Activated T-helper 2 cell treated with anti-CD3 and anti-CD28 coated beads, Interferon-gamma antibody, Interleukin-2, Interleukin-4, amounts not matched to agents 10 μg/mL and 5 μg/mL and 100 μg/mL, durations not matched to agents 14 hours and 24 hours and 36 hours (primary cell): Measurements from ENCODE around the gene MYO18B. TPM values are rescaled to one million over a fixed set of nuclear protein-coding genes. Genes with fewer than 3 reads are reported as not detected.

Source experiments
- DNase-seq: peaks from one replicate; pipeline ENCODE4 v3.0.0; 2021; ENCODE audit warnings: low spot score
- H3K27ac Mint-ChIP-seq: one replicate; pipeline ENCODE4 v1.8.0; 2021; ENCODE audit warnings: mixed read lengths
- H3K27me3 Mint-ChIP-seq: one replicate; pipeline ENCODE4 v1.8.0; 2021; ENCODE audit warnings: low read depth, mixed read lengths
- H3K36me3 Mint-ChIP-seq: one replicate; pipeline ENCODE4 v1.8.0; 2021; ENCODE audit warnings: low read depth, mixed read lengths
- H3K4me1 Mint-ChIP-seq: one replicate; pipeline ENCODE4 v1.8.0; 2021; ENCODE audit warnings: low read depth, mixed read lengths
- H3K4me3 Mint-ChIP-seq: one replicate; pipeline ENCODE4 v1.8.0; 2021; ENCODE audit warnings: low read depth, mild to moderate bottlenecking, moderate library complexity, mixed read lengths
- H3K9me3 Mint-ChIP-seq: one replicate; pipeline ENCODE4 v1.8.0; 2021; ENCODE audit warnings: mixed read lengths
- intact Hi-C: fragments of 100-400 bp; cut with micrococcal nuclease; formaldehyde crosslinking; loops from one replicate; pipeline ENCODE4 v1.15.1; 2023
- total RNA-seq: library from RNA; stranded (reverse); gene quantifications from 2 replicates; pipeline ENCODE4 v1.2.3, GENCODE V29; 2022

Gene MYO18B
- total RNA-seq, 1 donor from 2014 or later = 6.1 TPM

- Mint-ChIP-seq H3K27ac (peak overlapping the region; percentile 1), H3K4me1 (peaks cover 10% of the 10 kb centered on the region), H3K9me3 (no peaks in the 10 kb centered on the region), H3K4me3 (no peak overlapping the region), H3K36me3 (peaks cover 9% of the 10 kb centered on the region), H3K27me3 (no peaks in the 10 kb centered on the region)
- no peak for DNase-seq
- intact Hi-C loops = no loop called here
These were observed 35.9 kb downstream of the MYO18B start for GRCh38 chr22:25777870-25778269.

DNA sequence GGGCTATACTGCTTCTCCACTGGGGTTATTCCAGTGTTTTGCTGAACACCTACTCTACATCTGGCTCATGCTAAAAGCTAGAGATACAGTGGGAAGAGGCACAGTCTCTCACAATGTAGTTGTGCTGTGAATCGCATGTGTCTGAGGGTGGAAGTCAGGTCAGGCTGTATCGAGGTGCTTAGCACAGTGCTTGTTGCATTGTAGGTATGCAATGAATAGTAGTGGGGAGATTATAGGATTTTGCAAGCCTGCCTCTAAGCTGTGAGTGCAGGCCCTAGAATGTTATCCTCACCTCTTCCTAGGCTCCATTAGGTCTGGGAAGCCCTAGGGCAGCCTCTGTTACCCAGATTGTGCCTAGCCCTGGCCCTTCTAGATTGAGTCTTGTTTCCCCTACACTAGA lies 37.4 kb downstream of the MYO18B start:
- H3K27me3 Mint-ChIP-seq = no peaks in the 10 kb centered on the region
- no peaks in the 10 kb centered on the region for H3K9me3 Mint-ChIP-seq
- DNase-seq = no peak
- no peak overlapping the region for H3K27ac Mint-ChIP-seq
- H3K4me3 Mint-ChIP-seq = no peak overlapping the region
- H3K4me1 Mint-ChIP-seq = peaks cover 5% of the 10 kb centered on the region
- intact Hi-C loops = no loop called here
- peaks cover 6% of the 10 kb centered on the region for H3K36me3 Mint-ChIP-seq

- no peaks in the 10 kb centered on the region for H3K27me3 Mint-ChIP-seq
- DNase-seq = no peak
- no peak overlapping the region for H3K4me3 Mint-ChIP-seq
- H3K36me3 Mint-ChIP-seq = peaks cover 6% of the 10 kb centered on the region
- no peaks in the 10 kb centered on the region for H3K9me3 Mint-ChIP-seq
- no peak overlapping the region for H3K27ac Mint-ChIP-seq
- H3K4me1 Mint-ChIP-seq = peaks cover 5% of the 10 kb centered on the region
- intact Hi-C loops = no loop called here
These were observed 37.9 kb downstream of the MYO18B start for GRCh38 chr22:25779890-25780289.

- Mint-ChIP-seq H3K4me1 (peaks cover 3% of the 10 kb centered on the region), H3K36me3 (peaks cover 11% of the 10 kb centered on the region), H3K9me3 (no peaks in the 10 kb centered on the region), H3K4me3 (no peak overlapping the region), H3K27me3 (no peaks in the 10 kb centered on the region), H3K27ac (no peak overlapping the region)
- no peak for DNase-seq
- intact Hi-C loops = no loop called here
These were observed 38.7 kb downstream of the MYO18B start for GRCh38 chr22:25780673-25781072.

DNA sequence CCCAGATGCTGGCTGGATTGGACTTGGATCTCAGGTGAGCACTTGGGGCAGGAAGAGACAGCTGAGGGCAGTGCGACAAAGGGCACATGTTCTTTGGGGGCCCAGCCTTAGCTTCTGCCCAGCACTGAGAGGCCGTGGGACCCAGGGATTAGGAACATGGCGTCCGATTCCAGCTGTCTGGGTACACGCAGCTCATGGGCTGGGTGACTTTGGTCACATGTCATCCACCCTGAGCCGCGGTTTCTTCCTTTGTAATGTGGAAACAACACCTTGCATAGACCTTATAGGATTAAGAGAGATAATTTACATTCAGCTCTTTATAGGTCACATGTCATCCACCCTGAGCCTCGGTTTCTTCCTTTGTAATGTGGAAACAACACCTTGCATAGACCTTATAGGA lies 39.8 kb downstream of the MYO18B start:
- no peak for DNase-seq
- no peak overlapping the region for H3K4me3 Mint-ChIP-seq
- no peak overlapping the region for H3K27ac Mint-ChIP-seq
- H3K36me3 Mint-ChIP-seq = peaks cover 11% of the 10 kb centered on the region
- no peaks in the 10 kb centered on the region for H3K27me3 Mint-ChIP-seq
- H3K9me3 Mint-ChIP-seq = no peaks in the 10 kb centered on the region
- intact Hi-C loops = no loop called here
- no peaks in the 10 kb centered on the region for H3K4me1 Mint-ChIP-seq

DNA sequence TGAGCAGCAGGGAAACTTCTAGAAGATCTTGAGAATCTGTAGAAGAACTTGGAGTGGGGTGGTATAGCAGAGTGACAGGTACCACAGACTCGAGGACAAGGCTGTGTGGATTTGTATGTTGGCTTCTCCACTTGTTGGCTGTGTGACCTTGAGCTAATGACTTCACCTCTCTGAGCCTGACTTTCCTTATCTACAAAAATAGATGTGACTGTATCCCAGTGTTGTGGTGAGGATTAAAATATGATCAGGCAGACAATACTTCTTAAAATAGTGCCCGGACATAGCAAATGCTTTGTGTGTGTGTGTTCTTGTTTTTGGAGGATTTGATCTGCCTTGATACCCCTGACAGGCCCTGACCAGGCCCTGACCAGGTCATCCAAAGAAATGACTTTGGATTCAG lies 40.8 kb downstream of the MYO18B start:
- Mint-ChIP-seq H3K27me3 (no peaks in the 10 kb centered on the region), H3K4me1 (no peaks in the 10 kb centered on the region)
- intact Hi-C loops = no loop called here

DNA sequence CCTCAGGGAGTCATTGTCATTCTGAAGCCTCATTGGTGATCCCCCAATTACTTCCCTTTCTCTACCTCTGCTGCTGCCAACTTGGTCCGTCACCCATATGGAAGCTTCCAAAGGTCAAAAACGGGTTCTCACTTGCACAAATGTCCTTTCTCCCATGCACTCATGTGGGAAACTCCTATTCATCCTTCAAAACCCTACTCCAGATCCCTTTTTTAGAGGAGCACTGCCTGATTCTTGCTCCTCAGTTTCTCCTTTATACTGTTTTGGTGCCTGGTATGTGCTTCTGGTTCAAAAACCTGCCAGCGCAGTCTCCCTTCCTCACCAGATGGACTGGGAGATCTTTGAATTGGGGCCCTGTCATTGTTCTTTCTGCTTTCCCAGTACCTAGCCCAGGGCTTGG lies 41.9 kb downstream of the MYO18B start:
- no peak for DNase-seq
- intact Hi-C loops = no loop called here
- peaks cover 9% of the 10 kb centered on the region for H3K36me3 Mint-ChIP-seq
- H3K27me3 Mint-ChIP-seq = peaks cover 3% of the 10 kb centered on the region
- no peaks in the 10 kb centered on the region for H3K9me3 Mint-ChIP-seq
- H3K27ac Mint-ChIP-seq = no peak overlapping the region
- no peaks in the 10 kb centered on the region for H3K4me1 Mint-ChIP-seq
- no peak overlapping the region for H3K4me3 Mint-ChIP-seq

More for the DNA sequence above, 40.8 kb downstream of the MYO18B start:
- Mint-ChIP-seq H3K9me3 (no peaks in the 10 kb centered on the region), H3K27ac (no peak overlapping the region), H3K36me3 (peaks cover 11% of the 10 kb centered on the region), H3K4me3 (no peak overlapping the region)
- DNase-seq = no peak

- peaks cover 3% of the 10 kb centered on the region for H3K27me3 Mint-ChIP-seq
- no peak overlapping the region for H3K27ac Mint-ChIP-seq
- H3K4me1 Mint-ChIP-seq = no peaks in the 10 kb centered on the region
- no peak overlapping the region for H3K4me3 Mint-ChIP-seq
- intact Hi-C loops = no loop called here
- H3K36me3 Mint-ChIP-seq = peaks cover 5% of the 10 kb centered on the region
- no peak for DNase-seq
- no peaks in the 10 kb centered on the region for H3K9me3 Mint-ChIP-seq
These were observed 44.2 kb downstream of the MYO18B start for GRCh38 chr22:25786165-25786564.

GRCh38 chr22:25791556-25791955 lies 49.6 kb downstream of the MYO18B start:
- peaks cover 3% of the 10 kb centered on the region for H3K27me3 Mint-ChIP-seq
- no peaks in the 10 kb centered on the region for H3K36me3 Mint-ChIP-seq

DNA sequence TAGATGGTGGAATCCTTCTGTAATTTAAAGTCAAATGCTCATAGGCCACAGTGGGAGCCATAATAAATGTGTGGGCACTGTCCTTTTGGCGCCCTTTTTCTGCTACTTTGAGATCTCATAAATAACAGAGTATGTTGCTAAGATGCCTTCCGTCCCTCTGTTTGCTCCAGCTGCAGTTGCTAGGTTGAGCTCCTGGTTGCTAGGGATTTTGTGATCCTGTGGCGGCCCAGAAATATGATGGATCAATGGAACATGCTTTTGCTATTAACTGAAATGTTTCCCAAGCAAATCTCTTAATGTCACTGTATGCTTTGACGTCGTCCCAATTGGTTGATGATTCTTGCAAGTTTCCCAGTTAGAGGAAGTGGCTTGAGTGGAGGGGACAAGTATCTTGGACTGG lies 53.5 kb downstream of the MYO18B start:
- no peaks in the 10 kb centered on the region for H3K27me3 Mint-ChIP-seq
- no peak for DNase-seq
- no peaks in the 10 kb centered on the region for H3K9me3 Mint-ChIP-seq
- intact Hi-C loops = no loop called here
- H3K27ac Mint-ChIP-seq = no peak overlapping the region
- no peaks in the 10 kb centered on the region for H3K36me3 Mint-ChIP-seq
- H3K4me1 Mint-ChIP-seq = no peaks in the 10 kb centered on the region
- H3K4me3 Mint-ChIP-seq = no peak overlapping the region

More at GRCh38 chr22:25791556-25791955, 49.6 kb downstream of the MYO18B start:
- Mint-ChIP-seq H3K27ac (no peak overlapping the region), H3K9me3 (no peaks in the 10 kb centered on the region), H3K4me1 (no peaks in the 10 kb centered on the region), H3K4me3 (no peak overlapping the region)
- no peak for DNase-seq
- intact Hi-C loops = no loop called here

DNA sequence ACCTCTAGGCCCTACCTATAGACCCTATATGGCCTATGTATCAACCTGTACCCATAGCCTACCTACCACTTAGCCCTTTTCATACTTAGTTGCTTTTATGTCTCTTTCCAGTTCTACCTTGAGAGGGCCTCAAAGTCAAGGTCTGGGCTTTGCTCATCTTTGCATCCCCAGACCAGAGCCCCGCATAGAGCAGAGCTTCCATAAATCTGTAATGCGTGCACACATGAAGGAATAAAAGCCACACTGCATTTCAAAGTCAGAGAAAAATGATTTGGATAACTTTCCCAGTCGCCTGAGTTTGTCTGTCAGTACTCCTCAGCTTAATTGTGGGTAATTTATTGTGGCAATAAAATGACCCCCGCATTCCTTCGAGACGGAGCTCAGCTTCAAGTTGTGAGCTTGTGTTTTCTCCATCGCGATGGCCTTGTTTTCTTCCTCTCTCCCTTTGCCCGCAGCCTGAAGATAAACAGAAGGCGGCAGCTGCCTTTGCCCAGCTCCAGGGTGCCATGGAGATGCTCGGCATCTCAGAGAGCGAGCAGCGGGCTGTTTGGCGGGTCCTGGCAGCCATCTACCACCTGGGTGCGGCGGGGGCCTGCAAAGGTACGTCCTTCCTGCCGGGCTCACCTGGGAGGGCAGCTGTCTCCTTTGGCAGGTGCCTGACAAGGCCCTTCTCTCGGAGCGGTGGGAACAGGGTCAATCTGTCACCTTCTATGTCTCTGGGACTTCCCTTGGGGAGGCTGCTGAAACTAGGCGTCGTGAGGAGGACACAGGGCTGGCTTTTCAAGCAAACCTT lies 55.7 kb downstream of the MYO18B start:
- Mint-ChIP-seq H3K4me3 (no peak overlapping the region), H3K4me1 (no peaks in the 10 kb centered on the region), H3K27me3 (no peaks in the 10 kb centered on the region), H3K36me3 (no peaks in the 10 kb centered on the region), H3K9me3 (no peaks in the 10 kb centered on the region), H3K27ac (no peak overlapping the region)
- intact Hi-C loops = no loop called here
- no peak for DNase-seq

DNA sequence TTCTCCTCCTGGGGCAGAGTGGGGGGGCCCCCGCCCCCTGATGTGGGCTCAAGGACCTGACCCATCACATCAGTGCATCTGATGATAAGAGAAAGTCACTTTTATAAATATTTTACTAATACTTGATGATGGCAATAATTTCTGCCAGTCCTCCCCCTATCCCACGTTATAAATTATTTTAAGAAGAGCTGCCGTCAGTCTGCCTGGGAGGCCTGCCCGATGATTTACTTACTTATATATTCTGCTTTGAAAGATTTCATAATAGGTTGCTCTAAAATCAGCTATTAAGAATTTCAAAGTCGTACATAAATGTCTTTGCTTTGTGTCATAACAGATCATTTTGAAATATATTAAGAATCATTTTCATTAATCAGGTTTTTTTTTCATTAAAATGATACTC lies 58.8 kb downstream of the MYO18B start:
- Mint-ChIP-seq H3K4me3 (no peak overlapping the region), H3K27me3 (no peaks in the 10 kb centered on the region), H3K36me3 (no peaks in the 10 kb centered on the region), H3K4me1 (no peaks in the 10 kb centered on the region), H3K9me3 (no peaks in the 10 kb centered on the region), H3K27ac (no peak overlapping the region)
- intact Hi-C loops = no loop called here
- DNase-seq = no peak

DNA sequence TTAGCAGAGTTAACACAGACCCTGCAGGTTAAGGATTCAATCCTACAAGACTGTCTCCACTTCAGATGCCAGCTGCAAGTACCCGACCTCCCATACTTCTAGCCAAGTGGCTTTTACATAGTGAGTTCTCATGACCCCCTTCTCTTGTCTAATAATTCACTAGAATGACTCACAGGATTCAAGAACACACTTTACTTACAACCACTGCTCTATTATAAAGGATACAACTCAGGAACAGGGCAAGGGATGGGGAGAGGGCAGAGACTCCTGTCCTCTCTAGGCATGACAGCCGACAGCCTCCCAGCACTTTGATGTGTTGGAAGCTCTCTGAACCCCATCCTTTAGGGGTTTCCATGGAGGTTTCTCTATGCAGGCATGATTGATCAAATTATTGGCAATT lies 60.0 kb downstream of the MYO18B start:
- Mint-ChIP-seq H3K9me3 (no peaks in the 10 kb centered on the region), H3K36me3 (no peaks in the 10 kb centered on the region), H3K27ac (no peak overlapping the region), H3K4me1 (no peaks in the 10 kb centered on the region), H3K4me3 (no peak overlapping the region), H3K27me3 (no peaks in the 10 kb centered on the region)
- intact Hi-C loops = no loop called here
- DNase-seq = no peak

- Mint-ChIP-seq H3K27ac (no peak overlapping the region), H3K4me3 (no peak overlapping the region), H3K4me1 (no peaks in the 10 kb centered on the region), H3K27me3 (no peaks in the 10 kb centered on the region), H3K9me3 (no peaks in the 10 kb centered on the region), H3K36me3 (no peaks in the 10 kb centered on the region)
- intact Hi-C loops = no loop called here
- DNase-seq = no peak
These were observed 62.7 kb downstream of the MYO18B start for GRCh38 chr22:25804676-25805075.
